Astrocyte (in vitro differentiated cells and primary cell): ENCODE measurements around the gene LRRC27. TPM values are rescaled to one million over a fixed set of nuclear protein-coding genes. Genes with fewer than 3 reads are reported as not detected.

Experiments
- DNase-seq: peaks from one replicate; pipeline ENCODE4 v3.0.0-alpha.2; 2010; ENCODE audit warnings: low read depth
- FAIRE-seq: peaks from 2 replicates; lab custom pipeline; 2011; peaks lifted over from hg19 to GRCh38; lab: Jason Lieb, UNC
- H2AFZ ChIP-seq: 2 replicates; pipeline ENCODE4 v1.6.0; 2012; ENCODE audit warnings: low read depth, low read length, inconsistent platforms
- H3K27ac ChIP-seq: 2 replicates; pipeline ENCODE4 v1.5.1; 2011; ENCODE audit warnings: low read depth, low read length, inconsistent platforms
- H3K27me3 ChIP-seq: 2 replicates; pipeline ENCODE4 v1.6.0; 2011; ENCODE audit warnings: low read length, inconsistent platforms; ENCODE audit not compliant: insufficient read depth
- H3K36me3 ChIP-seq: 2 replicates; pipeline ENCODE4 v1.5.1; 2011; ENCODE audit warnings: low read length, inconsistent platforms; ENCODE audit not compliant: insufficient read depth
- H3K4me1 ChIP-seq: 2 replicates; pipeline ENCODE4 v1.5.1; 2011; ENCODE audit warnings: low read length, inconsistent platforms; ENCODE audit not compliant: insufficient read depth
- H3K4me2 ChIP-seq: 2 replicates; pipeline ENCODE4 v1.6.0; 2012; ENCODE audit warnings: low read length, inconsistent platforms
- H3K4me3 ChIP-seq: 2 replicates; pipeline ENCODE4 v1.5.1; 2011; ENCODE audit warnings: low read depth, mild to moderate bottlenecking, low read length, inconsistent platforms; ENCODE audit not compliant: insufficient read depth
- H3K79me2 ChIP-seq: 2 replicates; pipeline ENCODE4 v1.6.0; 2012; ENCODE audit warnings: mild to moderate bottlenecking, low read length, inconsistent platforms; ENCODE audit not compliant: insufficient read depth
- H3K9ac ChIP-seq: 2 replicates; pipeline ENCODE4 v1.6.0; 2012; ENCODE audit warnings: mild to moderate bottlenecking, low read length, inconsistent platforms
- H3K9me3 ChIP-seq: 2 replicates; pipeline ENCODE4 v1.5.1; 2012; ENCODE audit warnings: low read depth, mild to moderate bottlenecking, low read length, inconsistent platforms; ENCODE audit not compliant: insufficient read depth
- H4K20me1 ChIP-seq: 2 replicates; pipeline ENCODE4 v1.6.0; 2012; ENCODE audit warnings: low read length, inconsistent platforms; ENCODE audit not compliant: insufficient read depth
- H3K27ac Mint-ChIP-seq: one replicate; pipeline ENCODE4 v1.8.0; 2021; ENCODE audit warnings: mild to moderate bottlenecking, mixed read lengths; ENCODE audit not compliant: unreplicated experiment
- H3K27me3 Mint-ChIP-seq: one replicate; pipeline ENCODE4 v1.8.0; 2021; ENCODE audit warnings: low read depth, mixed read lengths; ENCODE audit not compliant: unreplicated experiment
- H3K36me3 Mint-ChIP-seq: one replicate; pipeline ENCODE4 v1.8.0; 2021; ENCODE audit warnings: low read depth, mixed read lengths; ENCODE audit not compliant: unreplicated experiment
- H3K4me1 Mint-ChIP-seq: one replicate; pipeline ENCODE4 v1.8.0; 2021; ENCODE audit warnings: low read depth, mixed read lengths; ENCODE audit not compliant: unreplicated experiment
- H3K4me3 Mint-ChIP-seq: one replicate; pipeline ENCODE4 v1.8.0; 2021; ENCODE audit warnings: mild to moderate bottlenecking, moderate library complexity, mixed read lengths; ENCODE audit not compliant: unreplicated experiment
- H3K9me3 Mint-ChIP-seq: one replicate; pipeline ENCODE4 v1.8.0; 2021; ENCODE audit warnings: mild to moderate bottlenecking, mixed read lengths; ENCODE audit not compliant: unreplicated experiment
- EZH2 ChIP-seq: IDR thresholded peaks from 2 replicates; pipeline ENCODE4 v1.6.1; 2012; ENCODE audit warnings: mild to moderate bottlenecking, low read length, inconsistent platforms; ENCODE audit not compliant: insufficient read depth
- total RNA-seq: library from RNA; stranded (reverse); gene quantifications from 2 replicates; pipeline ENCODE4 v1.2.1, GENCODE V29; 2021
- TF ChIP-seq, protein P1 (sequence below): IDR thresholded peaks from 2 replicates; pipeline ENCODE4 v1.5.1; 2011; ENCODE audit warnings: low read depth, mild to moderate bottlenecking, inconsistent platforms, low read length, moderate library complexity; ENCODE audit not compliant: insufficient read depth

LRRC27 gene
- total RNA-seq, 1 donor from 2014 or later = 8.0 TPM

DNA sequence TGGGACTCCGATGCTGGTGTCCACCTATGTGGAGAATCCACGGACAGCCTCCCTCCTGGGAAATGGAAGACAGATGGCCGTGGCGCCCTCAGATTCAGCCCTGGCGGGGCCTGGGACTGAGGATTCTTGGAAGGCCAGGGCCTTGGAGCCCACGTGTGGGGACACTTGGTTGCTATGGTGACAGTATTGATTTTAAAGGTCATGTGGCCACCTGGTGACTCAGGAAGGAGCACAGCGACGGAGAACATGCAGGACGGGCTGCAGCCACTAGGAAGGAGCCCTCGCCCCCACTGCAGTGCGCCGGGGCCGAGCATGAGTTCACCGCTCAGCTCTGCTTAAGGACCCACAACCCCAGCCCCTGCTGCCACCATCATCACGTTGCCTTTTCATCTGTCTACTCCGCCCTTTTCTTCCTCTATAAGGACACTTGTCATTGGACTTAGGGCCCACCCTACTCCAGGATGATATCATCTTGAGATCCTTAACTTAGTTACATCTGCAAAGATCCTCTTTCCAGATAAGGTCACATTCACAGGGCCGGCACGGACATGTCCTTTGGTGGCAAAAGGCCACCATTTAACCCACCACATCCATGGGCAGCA is 20.6 kb upstream of the LRRC27 start:
- H3K27ac ChIP-seq = no peak overlapping the region
- FAIRE-seq (no peak), DNase-seq (no peak)
- no peak overlapping the region for H3K4me3 ChIP-seq
- H3K9me3 ChIP-seq = no peaks in the 10 kb centered on the region
- H3K4me2 ChIP-seq = no peak overlapping the region
- peaks cover 20% of the 10 kb centered on the region for H3K27me3 Mint-ChIP-seq
- no peaks in the 10 kb centered on the region for H3K36me3 Mint-ChIP-seq
- no peaks in the 10 kb centered on the region for H3K79me2 ChIP-seq
- peaks cover 2% of the 10 kb centered on the region for H3K4me1 Mint-ChIP-seq
- no peak overlapping the region for H2AFZ ChIP-seq
- H3K27ac Mint-ChIP-seq = no peak overlapping the region
- H3K9ac ChIP-seq = no peak overlapping the region
- no peak overlapping the region for H3K4me3 Mint-ChIP-seq
- no peaks in the 10 kb centered on the region for H3K36me3 ChIP-seq
- H4K20me1 ChIP-seq = no peaks in the 10 kb centered on the region
- peaks cover 9% of the 10 kb centered on the region for H3K4me1 ChIP-seq
- H3K27me3 ChIP-seq = peaks cover 3% of the 10 kb centered on the region
- H3K9me3 Mint-ChIP-seq = peaks cover 7% of the 10 kb centered on the region
- TF ChIP-seq, protein P1, sequence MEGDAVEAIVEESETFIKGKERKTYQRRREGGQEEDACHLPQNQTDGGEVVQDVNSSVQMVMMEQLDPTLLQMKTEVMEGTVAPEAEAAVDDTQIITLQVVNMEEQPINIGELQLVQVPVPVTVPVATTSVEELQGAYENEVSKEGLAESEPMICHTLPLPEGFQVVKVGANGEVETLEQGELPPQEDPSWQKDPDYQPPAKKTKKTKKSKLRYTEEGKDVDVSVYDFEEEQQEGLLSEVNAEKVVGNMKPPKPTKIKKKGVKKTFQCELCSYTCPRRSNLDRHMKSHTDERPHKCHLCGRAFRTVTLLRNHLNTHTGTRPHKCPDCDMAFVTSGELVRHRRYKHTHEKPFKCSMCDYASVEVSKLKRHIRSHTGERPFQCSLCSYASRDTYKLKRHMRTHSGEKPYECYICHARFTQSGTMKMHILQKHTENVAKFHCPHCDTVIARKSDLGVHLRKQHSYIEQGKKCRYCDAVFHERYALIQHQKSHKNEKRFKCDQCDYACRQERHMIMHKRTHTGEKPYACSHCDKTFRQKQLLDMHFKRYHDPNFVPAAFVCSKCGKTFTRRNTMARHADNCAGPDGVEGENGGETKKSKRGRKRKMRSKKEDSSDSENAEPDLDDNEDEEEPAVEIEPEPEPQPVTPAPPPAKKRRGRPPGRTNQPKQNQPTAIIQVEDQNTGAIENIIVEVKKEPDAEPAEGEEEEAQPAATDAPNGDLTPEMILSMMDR = no peak
- TF ChIP-seq EZH2 = no peak

DNA sequence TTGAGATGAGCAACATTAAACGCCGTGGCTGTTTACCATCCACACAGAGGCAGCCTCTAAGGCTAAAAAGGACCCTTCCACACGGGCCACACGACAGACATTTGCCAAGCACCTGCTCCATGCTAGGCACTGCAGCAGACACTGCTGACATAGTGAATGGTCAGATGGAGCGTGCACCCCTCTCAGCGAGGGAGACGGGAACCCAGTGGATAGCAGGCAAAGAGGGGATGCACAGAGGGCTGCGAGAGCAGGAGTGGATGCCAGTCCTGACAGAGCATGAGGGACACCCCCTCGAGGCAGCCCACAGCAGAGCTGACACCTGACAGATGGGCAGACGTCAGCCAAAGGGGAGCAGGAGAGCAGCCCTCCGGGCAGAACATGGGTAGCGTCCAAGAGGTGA is 18.7 kb upstream of the LRRC27 start:
- H3K27ac ChIP-seq = no peak overlapping the region
- H3K4me1 Mint-ChIP-seq = peaks cover 2% of the 10 kb centered on the region
- no peaks in the 10 kb centered on the region for H3K9me3 ChIP-seq
- peaks cover 19% of the 10 kb centered on the region for H3K27me3 Mint-ChIP-seq
- no peaks in the 10 kb centered on the region for H3K79me2 ChIP-seq
- peaks cover 6% of the 10 kb centered on the region for H3K9me3 Mint-ChIP-seq
- DNase-seq (no peak), FAIRE-seq (no peak)
- H3K4me3 Mint-ChIP-seq = no peak overlapping the region
- H3K36me3 ChIP-seq = no peaks in the 10 kb centered on the region
- H3K9ac ChIP-seq = no peak overlapping the region
- no peaks in the 10 kb centered on the region for H4K20me1 ChIP-seq
- H3K4me3 ChIP-seq = no peak overlapping the region
- H3K36me3 Mint-ChIP-seq = no peaks in the 10 kb centered on the region
- no peak for TF ChIP-seq EZH2
- TF ChIP-seq, protein P1 = no peak
- no peak overlapping the region for H2AFZ ChIP-seq
- H3K27ac Mint-ChIP-seq = no peak overlapping the region
- no peak overlapping the region for H3K4me2 ChIP-seq
- peaks cover 4% of the 10 kb centered on the region for H3K4me1 ChIP-seq
- peaks cover 3% of the 10 kb centered on the region for H3K27me3 ChIP-seq

DNA sequence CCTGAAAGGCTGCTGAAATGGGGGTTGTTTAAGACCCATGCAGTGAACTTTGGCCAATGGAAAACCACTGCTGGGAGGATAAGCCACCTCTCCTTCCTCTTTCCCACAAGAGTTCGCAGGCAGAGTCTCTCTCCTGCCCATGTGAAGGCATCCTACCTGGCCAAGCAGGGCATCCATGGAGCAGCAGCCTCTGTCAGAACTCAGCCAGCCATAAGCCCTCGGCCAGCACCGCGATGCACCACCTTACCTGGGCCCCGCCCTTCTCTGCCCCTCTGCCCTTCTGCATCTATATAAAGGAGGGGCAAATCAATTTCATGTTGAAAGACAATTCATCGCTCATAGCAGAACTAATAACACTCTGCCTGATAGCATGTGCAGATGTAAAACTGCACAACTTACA is 18.1 kb upstream of the LRRC27 start:
- TF ChIP-seq EZH2 = no peak
- TF ChIP-seq, protein P1 = no peak
- H3K79me2 ChIP-seq = no peaks in the 10 kb centered on the region
- H3K9me3 ChIP-seq = no peaks in the 10 kb centered on the region
- Mint-ChIP-seq H3K27me3 (peaks cover 19% of the 10 kb centered on the region), H3K4me1 (peaks cover 2% of the 10 kb centered on the region), H3K36me3 (no peaks in the 10 kb centered on the region), H3K9me3 (peaks cover 6% of the 10 kb centered on the region), H3K4me3 (no peak overlapping the region), H3K27ac (peak overlapping the region; percentile 16)
- H3K4me3 ChIP-seq = no peak overlapping the region
- no peaks in the 10 kb centered on the region for H4K20me1 ChIP-seq
- no peak for FAIRE-seq
- peaks cover 3% of the 10 kb centered on the region for H3K27me3 ChIP-seq
- H3K27ac ChIP-seq = no peak overlapping the region
- H3K9ac ChIP-seq = no peak overlapping the region
- DNase-seq = no peak
- H3K4me1 ChIP-seq = no peaks in the 10 kb centered on the region
- no peaks in the 10 kb centered on the region for H3K36me3 ChIP-seq
- no peak overlapping the region for H2AFZ ChIP-seq
- H3K4me2 ChIP-seq = no peak overlapping the region
